ENCODE data around the gene KNL1. TPM values are rescaled to one million over a fixed set of nuclear protein-coding genes. Genes with fewer than 3 reads are reported as not detected.

KNL1 gene, protein sequence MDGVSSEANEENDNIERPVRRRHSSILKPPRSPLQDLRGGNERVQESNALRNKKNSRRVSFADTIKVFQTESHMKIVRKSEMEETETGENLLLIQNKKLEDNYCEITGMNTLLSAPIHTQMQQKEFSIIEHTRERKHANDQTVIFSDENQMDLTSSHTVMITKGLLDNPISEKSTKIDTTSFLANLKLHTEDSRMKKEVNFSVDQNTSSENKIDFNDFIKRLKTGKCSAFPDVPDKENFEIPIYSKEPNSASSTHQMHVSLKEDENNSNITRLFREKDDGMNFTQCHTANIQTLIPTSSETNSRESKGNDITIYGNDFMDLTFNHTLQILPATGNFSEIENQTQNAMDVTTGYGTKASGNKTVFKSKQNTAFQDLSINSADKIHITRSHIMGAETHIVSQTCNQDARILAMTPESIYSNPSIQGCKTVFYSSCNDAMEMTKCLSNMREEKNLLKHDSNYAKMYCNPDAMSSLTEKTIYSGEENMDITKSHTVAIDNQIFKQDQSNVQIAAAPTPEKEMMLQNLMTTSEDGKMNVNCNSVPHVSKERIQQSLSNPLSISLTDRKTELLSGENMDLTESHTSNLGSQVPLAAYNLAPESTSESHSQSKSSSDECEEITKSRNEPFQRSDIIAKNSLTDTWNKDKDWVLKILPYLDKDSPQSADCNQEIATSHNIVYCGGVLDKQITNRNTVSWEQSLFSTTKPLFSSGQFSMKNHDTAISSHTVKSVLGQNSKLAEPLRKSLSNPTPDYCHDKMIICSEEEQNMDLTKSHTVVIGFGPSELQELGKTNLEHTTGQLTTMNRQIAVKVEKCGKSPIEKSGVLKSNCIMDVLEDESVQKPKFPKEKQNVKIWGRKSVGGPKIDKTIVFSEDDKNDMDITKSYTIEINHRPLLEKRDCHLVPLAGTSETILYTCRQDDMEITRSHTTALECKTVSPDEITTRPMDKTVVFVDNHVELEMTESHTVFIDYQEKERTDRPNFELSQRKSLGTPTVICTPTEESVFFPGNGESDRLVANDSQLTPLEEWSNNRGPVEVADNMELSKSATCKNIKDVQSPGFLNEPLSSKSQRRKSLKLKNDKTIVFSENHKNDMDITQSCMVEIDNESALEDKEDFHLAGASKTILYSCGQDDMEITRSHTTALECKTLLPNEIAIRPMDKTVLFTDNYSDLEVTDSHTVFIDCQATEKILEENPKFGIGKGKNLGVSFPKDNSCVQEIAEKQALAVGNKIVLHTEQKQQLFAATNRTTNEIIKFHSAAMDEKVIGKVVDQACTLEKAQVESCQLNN (N-terminal part only)
- 17.4 and 25.8 TPM in 2 replicates for total RNA-seq (2014; rRNA removed; shearing (Covaris generic); ENCODE audit: low replicate concordance)

DNA sequence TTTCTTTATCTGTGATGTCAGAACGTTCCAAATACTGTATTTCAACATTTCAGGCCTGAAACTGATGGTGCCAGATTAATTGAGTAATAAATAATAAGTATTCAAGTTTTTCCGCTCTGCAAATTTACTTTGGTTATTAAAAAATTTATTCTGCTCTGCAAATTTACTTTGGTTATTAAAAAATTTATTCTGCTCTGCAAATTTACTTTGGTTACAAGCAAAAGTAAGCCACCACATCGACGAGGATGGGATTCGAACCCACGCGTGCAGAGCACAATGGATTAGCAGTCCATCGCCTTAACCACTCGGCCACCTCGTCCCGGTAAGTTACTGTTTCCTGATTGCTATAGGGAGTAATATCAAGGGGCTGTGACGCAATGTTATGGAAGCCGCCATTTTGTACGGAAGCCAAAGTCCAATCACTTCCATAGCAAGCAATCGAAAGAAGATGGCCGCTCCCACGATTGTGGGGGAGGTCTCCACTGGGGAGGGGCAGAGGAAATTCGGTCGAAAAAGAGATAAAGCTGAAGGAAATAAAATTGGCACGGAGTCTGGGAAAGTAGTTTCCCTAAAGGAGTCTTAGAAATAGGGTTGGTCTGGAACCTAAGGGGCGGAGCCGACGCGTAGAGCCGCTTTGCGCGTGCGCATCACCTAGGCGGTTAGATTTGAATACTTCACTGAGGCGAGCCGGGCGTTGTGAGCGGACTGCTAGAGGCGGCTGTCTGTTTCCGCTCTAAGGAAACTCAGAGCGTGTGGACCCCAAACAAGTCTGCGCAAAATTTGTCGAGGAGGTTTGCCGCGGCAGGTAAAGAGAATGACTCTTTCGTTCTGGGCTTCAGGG is at the start of gene KNL1:
TSS of gene KNL1 (plus strand) at position 662 of the 841 bp plus-strand sequence. CDS start 8,683 bp downstream, outside the sequence.
- Histone ChIP-seq H3K36me3 (ENCODE audit: insufficient read depth, low read length) (peaks cover 4% of the 10 kb centered on the region; the same call in 1 of the 2 replicates), H3K4me3 (ENCODE audit: low read length) (peak within 1 kb of the TSS; percentile 77), H3K27me3 (ENCODE audit: low read length) (no peaks in the 10 kb centered on the region), H3K9ac (ENCODE audit: low read length) (peak within 1 kb of the TSS; percentile 82), H3K79me2 (ENCODE audit: low read length) (peaks cover 46% of the 10 kb centered on the region), H3K4me1 (ENCODE audit: low read length) (peaks cover 39% of the 10 kb centered on the region), H3K9me3 (ENCODE audit: low read length) (no peaks in the 10 kb centered on the region), H4K20me1 (ENCODE audit: insufficient read depth, low read depth, low read length) (no peaks in the 10 kb centered on the region), H3K9me2 (replicated peaks; ENCODE audit: insufficient read depth, low read length) (no peaks in the 10 kb centered on the region), H3K4me2 (ENCODE audit: low read depth, low read length, poor library complexity, severe bottlenecking) (peak within 1 kb of the TSS; percentile 88), H2AFZ (ENCODE audit: low read length) (peak within 1 kb of the TSS; percentile 85), H3K27ac (ENCODE audit: low read length) (peak within 1 kb of the TSS; percentile 81)
- peak; percentile 96 for DNase-seq

DNA sequence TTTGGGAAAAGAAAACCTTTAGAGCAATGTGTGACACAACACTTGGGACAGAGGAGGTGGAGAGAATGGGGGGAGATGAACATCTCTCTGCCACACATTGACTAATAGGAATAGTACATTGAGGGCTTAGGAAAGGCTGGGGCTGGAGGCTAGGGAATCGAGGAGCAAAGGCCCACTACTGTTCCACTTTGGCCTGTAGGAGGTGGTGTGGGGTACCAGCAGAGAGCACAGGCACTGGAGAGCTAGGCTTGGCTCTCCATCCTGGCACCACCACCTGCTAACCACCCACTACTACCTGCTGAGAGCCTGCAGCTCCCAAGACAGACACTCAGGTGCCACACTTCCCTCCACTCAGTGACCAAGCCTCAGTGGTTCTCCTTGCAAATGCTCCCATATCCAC is 48.6 kb upstream of the KNL1 start:
- DNase-seq: no peak
- H3K9me3 ChIP-seq (ENCODE audit: low read length): no peaks in the 10 kb centered on the region

GRCh38 chr15:40548610-40549009 is 45.4 kb upstream of the KNL1 start:
- H3K27me3 ChIP-seq (ENCODE audit: low read length): no peaks in the 10 kb centered on the region
- no peak overlapping the region for H2AFZ ChIP-seq (ENCODE audit: low read length)
- no peak overlapping the region for H3K4me2 ChIP-seq (ENCODE audit: low read depth, low read length, poor library complexity, severe bottlenecking)
- H3K4me3 ChIP-seq (ENCODE audit: low read length): no peak overlapping the region
- H3K27ac ChIP-seq (ENCODE audit: low read length): no peak overlapping the region
- H3K4me1 ChIP-seq (ENCODE audit: low read length): peaks cover 9% of the 10 kb centered on the region
- H3K9me2 ChIP-seq (replicated peaks; ENCODE audit: insufficient read depth, low read length): no peaks in the 10 kb centered on the region
- H3K9me3 ChIP-seq (ENCODE audit: low read length): no peaks in the 10 kb centered on the region
- DNase-seq: no peak
- H3K79me2 ChIP-seq (ENCODE audit: low read length): peaks cover 3% of the 10 kb centered on the region; the same call in 1 of the 2 replicates
- H3K9ac ChIP-seq (ENCODE audit: low read length): no peak overlapping the region
- H3K36me3 ChIP-seq (ENCODE audit: insufficient read depth, low read length): peaks cover 12% of the 10 kb centered on the region; the same call in 1 of the 2 replicates
- H4K20me1 ChIP-seq (ENCODE audit: insufficient read depth, low read depth, low read length): no peaks in the 10 kb centered on the region

More for the DNA sequence above, 48.6 kb upstream of the KNL1 start:
- Histone ChIP-seq H3K4me2 (ENCODE audit: low read depth, low read length, poor library complexity, severe bottlenecking) (no peak overlapping the region), H3K9me2 (replicated peaks; ENCODE audit: insufficient read depth, low read length) (no peaks in the 10 kb centered on the region), H3K36me3 (ENCODE audit: insufficient read depth, low read length) (0 out of 2 replicates have a peak, but pooled peaks cover 6% of the 10 kb centered on the region), H4K20me1 (ENCODE audit: insufficient read depth, low read depth, low read length) (no peaks in the 10 kb centered on the region), H3K27ac (ENCODE audit: low read length) (no peak overlapping the region), H3K79me2 (ENCODE audit: low read length) (no peaks in the 10 kb centered on the region), H3K4me3 (ENCODE audit: low read length) (no peak overlapping the region), H2AFZ (ENCODE audit: low read length) (no peak overlapping the region), H3K9ac (ENCODE audit: low read length) (no peak overlapping the region), H3K4me1 (ENCODE audit: low read length) (no peaks in the 10 kb centered on the region), H3K27me3 (ENCODE audit: low read length) (no peaks in the 10 kb centered on the region)

GRCh38 chr15:40549894-40550293 is 44.2 kb upstream of the KNL1 start:
- peaks cover 12% of the 10 kb centered on the region; the same call in 1 of the 2 replicates for H3K36me3 ChIP-seq (ENCODE audit: insufficient read depth, low read length)
- H4K20me1 ChIP-seq (ENCODE audit: insufficient read depth, low read depth, low read length): no peaks in the 10 kb centered on the region
- H3K4me3 ChIP-seq (ENCODE audit: low read length): no peak overlapping the region
- no peak overlapping the region for H3K27ac ChIP-seq (ENCODE audit: low read length)
- peaks cover 3% of the 10 kb centered on the region; the same call in 1 of the 2 replicates for H3K79me2 ChIP-seq (ENCODE audit: low read length)
- no peak overlapping the region for H2AFZ ChIP-seq (ENCODE audit: low read length)
- no peak for DNase-seq
- H3K9me2 ChIP-seq (replicated peaks; ENCODE audit: insufficient read depth, low read length): no peaks in the 10 kb centered on the region
- H3K4me2 ChIP-seq (ENCODE audit: low read depth, low read length, poor library complexity, severe bottlenecking): no peak overlapping the region
- peaks cover 22% of the 10 kb centered on the region for H3K4me1 ChIP-seq (ENCODE audit: low read length)
- no peaks in the 10 kb centered on the region for H3K9me3 ChIP-seq (ENCODE audit: low read length)
- H3K27me3 ChIP-seq (ENCODE audit: low read length): no peaks in the 10 kb centered on the region
- H3K9ac ChIP-seq (ENCODE audit: low read length): no peak overlapping the region

DNA sequence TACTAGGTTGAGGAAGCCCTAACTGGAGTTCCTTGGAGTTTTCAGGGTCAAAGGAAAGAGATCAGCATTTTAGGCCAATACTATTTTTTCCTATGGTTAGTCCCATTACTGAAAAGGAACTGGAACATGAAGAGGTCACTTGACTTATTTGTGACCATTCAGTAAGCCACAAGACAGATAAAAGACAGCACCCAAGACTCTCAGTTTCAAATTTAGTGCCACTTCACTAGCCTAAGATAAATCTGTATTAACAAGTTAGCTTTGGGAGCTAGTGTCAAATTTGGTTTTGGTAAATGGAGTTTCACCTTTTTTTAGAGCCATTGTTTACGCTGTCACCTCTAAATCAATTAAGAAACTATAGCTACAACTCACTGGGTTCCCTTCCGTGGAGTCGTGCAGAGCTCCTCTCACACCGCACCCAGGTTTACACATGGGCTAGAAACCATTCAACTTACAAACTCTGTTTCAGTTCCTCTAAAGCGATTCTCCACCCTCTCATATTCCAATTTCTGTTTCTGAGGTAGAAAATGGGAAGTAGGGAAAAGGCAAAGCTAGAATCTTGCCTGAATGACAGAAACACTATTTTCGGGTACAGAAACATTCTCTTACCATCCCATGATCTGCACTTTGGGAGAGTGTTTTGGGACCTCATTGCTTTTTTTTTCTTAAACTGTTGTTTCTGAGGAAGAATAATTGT is 43.6 kb upstream of the KNL1 start:
- Histone ChIP-seq H3K27me3 (ENCODE audit: low read length) (no peaks in the 10 kb centered on the region), H3K9ac (ENCODE audit: low read length) (no peak overlapping the region), H3K27ac (ENCODE audit: low read length) (no peak overlapping the region), H3K36me3 (ENCODE audit: insufficient read depth, low read length) (peaks cover 12% of the 10 kb centered on the region; the same call in 1 of the 2 replicates), H3K79me2 (ENCODE audit: low read length) (peaks cover 3% of the 10 kb centered on the region; the same call in 1 of the 2 replicates), H3K4me1 (ENCODE audit: low read length) (peaks cover 22% of the 10 kb centered on the region), H2AFZ (ENCODE audit: low read length) (no peak overlapping the region), H3K4me3 (ENCODE audit: low read length) (no peak overlapping the region), H3K9me3 (ENCODE audit: low read length) (no peaks in the 10 kb centered on the region), H3K9me2 (replicated peaks; ENCODE audit: insufficient read depth, low read length) (no peaks in the 10 kb centered on the region), H3K4me2 (ENCODE audit: low read depth, low read length, poor library complexity, severe bottlenecking) (no peak overlapping the region), H4K20me1 (ENCODE audit: insufficient read depth, low read depth, low read length) (no peaks in the 10 kb centered on the region)
- no peak for DNase-seq

DNA sequence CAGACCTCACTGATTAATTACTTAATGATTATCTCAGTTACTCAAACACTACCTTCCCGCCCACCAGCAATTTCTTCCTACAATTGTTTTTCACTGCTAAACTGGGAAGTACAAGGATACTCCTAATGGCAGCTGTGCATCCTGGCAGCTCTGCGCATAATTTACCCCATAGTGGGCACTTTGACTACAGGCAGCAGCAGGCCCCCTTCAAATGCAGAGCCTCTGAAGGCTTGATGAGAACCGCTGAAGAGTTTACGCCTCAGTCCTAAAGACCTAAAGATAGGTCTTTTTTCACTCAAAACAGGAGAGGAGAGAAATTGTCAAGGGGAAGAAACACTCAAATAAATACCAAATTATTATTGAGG is 39.9 kb upstream of the KNL1 start:
- Histone ChIP-seq H2AFZ (ENCODE audit: low read length) (no peak overlapping the region), H3K4me1 (ENCODE audit: low read length) (peaks cover 22% of the 10 kb centered on the region), H3K36me3 (ENCODE audit: insufficient read depth, low read length) (peaks cover 15% of the 10 kb centered on the region; the same call in 1 of the 2 replicates)

More for the DNA sequence above, 39.9 kb upstream of the KNL1 start:
- DNase-seq: no peak
- Histone ChIP-seq H3K4me3 (ENCODE audit: low read length) (no peak overlapping the region), H3K27me3 (ENCODE audit: low read length) (no peaks in the 10 kb centered on the region), H3K9ac (ENCODE audit: low read length) (0 out of 2 replicates have a peak overlapping the region, but pooled peaks have one; percentile 7), H3K4me2 (ENCODE audit: low read depth, low read length, poor library complexity, severe bottlenecking) (no peak overlapping the region), H3K9me2 (replicated peaks; ENCODE audit: insufficient read depth, low read length) (no peaks in the 10 kb centered on the region), H4K20me1 (ENCODE audit: insufficient read depth, low read depth, low read length) (no peaks in the 10 kb centered on the region), H3K79me2 (ENCODE audit: low read length) (peaks cover 3% of the 10 kb centered on the region; the same call in 1 of the 2 replicates), H3K27ac (ENCODE audit: low read length) (no peak overlapping the region), H3K9me3 (ENCODE audit: low read length) (no peaks in the 10 kb centered on the region)

All from Karpas-422 (cell line).